ENCODE data around the gene UBR3.

The UBR3 gene

GRCh38 chr2:169782513-169782912 is 44.7 kb upstream of the UBR3 start:
- POLR2A ChIA-PET = no interaction called here
- Histone ChIP-seq H3K36me3 (ENCODE audit: control insufficient read depth in 2 of 2, insufficient read depth in 1 of 2, low read length in 2 of 2) (no peaks in the 10 kb centered on the region), H3K4me1 (ENCODE audit: control insufficient read depth, insufficient read depth, low read length) (no peaks in the 10 kb centered on the region), H3K27ac (ENCODE audit: extremely low read depth, low read depth, low read length) (no peak overlapping the region), H3K9me3 (ENCODE audit: control insufficient read depth, insufficient read depth, low read depth, low read length) (no peaks in the 10 kb centered on the region), H3K4me3 (ENCODE audit: low read depth, low read length) (no peak overlapping the region)
- CTCF ChIA-PET = interaction anchor here (0.6 to 0.9 kb wide), 5 partner anchors 108 to 596 kb away, joined by 3 to 4 read pairs (median 3); no protein-coding TSS in a partner anchor
- no peak for TF ChIP-seq TRIM28 (IDR thresholded peaks at IDR 0.05; ENCODE audit: borderline replicate concordance, low read length)
- no peak for TF ChIP-seq SALL2 (tag by site-specific recombination; IDR thresholded peaks at IDR 0.05; ENCODE audit: borderline replicate concordance)
- no peak for TF ChIP-seq ZNF560 (tag by site-specific recombination; IDR thresholded peaks at IDR 0.05; ENCODE audit: borderline replicate concordance)
- TF ChIP-seq ZNF341 (tag by site-specific recombination; IDR thresholded peaks at IDR 0.05; ENCODE audit: low read depth) = no peak
- no peak for TF ChIP-seq ZNF621 (tag by site-specific recombination; IDR thresholded peaks at IDR 0.05)
- no peak for TF ChIP-seq OSR2 (tag by site-specific recombination; IDR thresholded peaks at IDR 0.05)
- TF ChIP-seq ZIC2 (tag by site-specific recombination; IDR thresholded peaks at IDR 0.05) = no peak
- no peak for TF ChIP-seq HOXC10 (CRISPR knock-in tag; IDR thresholded peaks at IDR 0.05)
- no peak for TF ChIP-seq SP2 (tag by site-specific recombination; IDR thresholded peaks at IDR 0.05)
- TF ChIP-seq ZNF175 (tag by site-specific recombination; IDR thresholded peaks at IDR 0.05) = no peak
- no peak for TF ChIP-seq ZNF16 (tag by site-specific recombination; IDR thresholded peaks at IDR 0.05; ENCODE audit: low read depth)
- no peak for TF ChIP-seq ZNF155 (tag by site-specific recombination; IDR thresholded peaks at IDR 0.05)

- Histone ChIP-seq H3K27ac (ENCODE audit: extremely low read depth, low read depth, low read length) (no peak overlapping the region), H3K4me1 (ENCODE audit: control insufficient read depth, insufficient read depth, low read length) (no peaks in the 10 kb centered on the region), H3K9me3 (ENCODE audit: control insufficient read depth, insufficient read depth, low read depth, low read length) (no peaks in the 10 kb centered on the region), H3K4me3 (ENCODE audit: low read depth, low read length) (no peak overlapping the region), H3K36me3 (ENCODE audit: control insufficient read depth in 2 of 2, insufficient read depth in 1 of 2, low read length in 2 of 2) (no peaks in the 10 kb centered on the region)
- no peak for TF ChIP-seq ZNF214 (tag by site-specific recombination; IDR thresholded peaks at IDR 0.05; ENCODE audit: borderline replicate concordance)
- TF ChIP-seq ZNF10 (tag by site-specific recombination; IDR thresholded peaks at IDR 0.05) = no peak
- TF ChIP-seq ZNF704 (tag by site-specific recombination; IDR thresholded peaks at IDR 0.05) = no peak
- TF ChIP-seq BCL11A (tag by site-specific recombination; IDR thresholded peaks at IDR 0.05; ENCODE audit: low read depth) = no peak
- ChIA-PET CTCF (interaction anchor here (0.6 to 1.2 kb wide), 5 partner anchors 14 to 366 kb away, joined by 3 to 5 read pairs (median 3); no protein-coding TSS in a partner anchor), POLR2A (interaction anchor here (0.6 to 1.6 kb wide), 3 partner anchors 8 to 152 kb away, joined by 3 to 4 read pairs (median 3); partner anchors contain the start of gene SSB)
These were observed 36.7 kb upstream of the UBR3 start for GRCh38 chr2:169790581-169790980.

- CTCF ChIA-PET = interaction anchor here (0.8 to 1.1 kb wide), 2 partner anchors 26 to 267 kb away, joined by 3 to 4 read pairs; no protein-coding TSS in a partner anchor
- POLR2A ChIA-PET = interaction anchor here (1.2 kb wide), 1 partner anchor 33 kb away, joined by 4 read pairs; no protein-coding TSS in a partner anchor
These were observed 32.1 kb upstream of the UBR3 start for GRCh38 chr2:169795181-169795580.

GRCh38 chr2:169796441-169796840 is 30.8 kb upstream of the UBR3 start:
- Histone ChIP-seq H3K9me3 (ENCODE audit: control insufficient read depth, insufficient read depth, low read depth, low read length) (no peaks in the 10 kb centered on the region), H3K4me3 (ENCODE audit: low read depth, low read length) (no peak overlapping the region), H3K36me3 (ENCODE audit: control insufficient read depth in 2 of 2, insufficient read depth in 1 of 2, low read length in 2 of 2) (peaks cover 5 to 8% of the 10 kb centered on the region in 2 experiments), H3K27ac (ENCODE audit: extremely low read depth, low read depth, low read length) (no peak overlapping the region), H3K4me1 (ENCODE audit: control insufficient read depth, insufficient read depth, low read length) (no peaks in the 10 kb centered on the region)
- POLR2A ChIA-PET = no interaction called here
- CTCF ChIA-PET = interaction anchor here (0.5 kb wide), 1 partner anchor 399 kb away, joined by 4 read pairs; no protein-coding TSS in a partner anchor
- no peak for TF ChIP-seq ZNF37A (tag by site-specific recombination; IDR thresholded peaks at IDR 0.05)
- no peak for TF ChIP-seq ZNF169 (tag by site-specific recombination; IDR thresholded peaks at IDR 0.05)
- TF ChIP-seq ZNF280C (tag by site-specific recombination; IDR thresholded peaks at IDR 0.05) = no peak
- TF ChIP-seq KLF1 (tag by site-specific recombination; IDR thresholded peaks at IDR 0.05) = peak; percentile 43; the same call in 1 of the 2 replicates
- no peak for TF ChIP-seq SP3 (tag by site-specific recombination; IDR thresholded peaks at IDR 0.05)
- TF ChIP-seq HOXD13 (CRISPR knock-in tag; IDR thresholded peaks at IDR 0.05; ENCODE audit: borderline replicate concordance) = no peak
- no peak for TF ChIP-seq ZNF791 (tag by site-specific recombination; IDR thresholded peaks at IDR 0.05)

More at GRCh38 chr2:169795181-169795580, 32.1 kb upstream of the UBR3 start:
- Histone ChIP-seq H3K9me3 (ENCODE audit: control insufficient read depth, insufficient read depth, low read depth, low read length) (no peaks in the 10 kb centered on the region), H3K4me3 (ENCODE audit: low read depth, low read length) (no peak overlapping the region), H3K4me1 (ENCODE audit: control insufficient read depth, insufficient read depth, low read length) (no peaks in the 10 kb centered on the region), H3K36me3 (ENCODE audit: control insufficient read depth in 2 of 2, insufficient read depth in 1 of 2, low read length in 2 of 2) (no peaks in the 10 kb centered on the region), H3K27ac (ENCODE audit: extremely low read depth, low read depth, low read length) (no peak overlapping the region)
- TF ChIP-seq ZNF223 (tag by site-specific recombination; IDR thresholded peaks at IDR 0.05) (no peak), SCRT2 (tag by site-specific recombination; IDR thresholded peaks at IDR 0.05) (peak; percentile 35; the same call in 1 of the 2 replicates)
